A549 (cell line): ENCODE data around the gene IL17RA. TPM values are rescaled to one million over a fixed set of nuclear protein-coding genes. Genes with fewer than 3 reads are reported as not detected.

Experiments used
- ATAC-seq, 2 experiments: fragments of 200-7000 bp in 1 of 2; fragments of >200 bp in 1 of 2; cut with Nextera tagmentation in 1 of 2; cut with Tn5 transposase in 1 of 2; 3 replicates each; pipeline versions ENCODE4 v1.8.0 to v1.9.1; 2018 to 2020; ENCODE audit warnings: mild to moderate bottlenecking in 1 of 2, moderate library complexity in 1 of 2
- CTCF ChIA-PET: fragments of 300-600 bp; sonication (Branson Sonifier 250); formaldehyde crosslinking; extraction: SDS; loops from one replicate; lab custom pipeline; 2021; ENCODE audit warnings: antibody characterized with exemption, inconsistent platforms; lab: Yijun Ruan, JAX
- POLR2A ChIA-PET: fragments of 350-600 bp; formaldehyde crosslinking; extraction: SDS; loops from one replicate; lab custom pipeline; 2021; ENCODE audit warnings: antibody characterized with exemption, inconsistent platforms; lab: Yijun Ruan, JAX
- DNase-seq, 2 experiments: peaks; one replicate each; pipeline versions ENCODE4 v3.0.0 to v3.0.0-alpha.2; 2011 to 2016; ENCODE audit warnings: low read depth in 1 of 2, low spot score in 1 of 2
- FAIRE-seq: peaks from 2 replicates; lab custom pipeline; 2011; peaks lifted over from hg19 to GRCh38; lab: Jason Lieb, UNC
- H3K27ac ChIP-seq, 2 experiments: fragments of >200 bp; sonication (Bioruptor Twin); formaldehyde crosslinking; 3 replicates each; pipeline ENCODE4 v1.5.1; 2016 to 2017
- H3K4me1 ChIP-seq: fragments of >200 bp; sonication (Bioruptor Twin); formaldehyde crosslinking; 3 replicates; pipeline ENCODE4 v1.6.1; 2016
- H3K4me2 ChIP-seq: fragments of >200 bp; sonication (Bioruptor Twin); formaldehyde crosslinking; 3 replicates; pipeline ENCODE4 v1.6.1; 2016
- H3K4me3 ChIP-seq: fragments of >200 bp; sonication (Bioruptor Twin); formaldehyde crosslinking; 3 replicates; pipeline ENCODE4 v1.5.1; 2016
- H3K9me3 ChIP-seq: fragments of >200 bp; sonication (Bioruptor Twin); formaldehyde crosslinking; 3 replicates; pipeline ENCODE4 v1.6.1; 2016
- CBX8 ChIP-seq: fragments of 200-600 bp; sonication (generic); IDR thresholded peaks from 2 replicates; pipeline ENCODE4 v1.6.1; 2016
- CHD4 ChIP-seq: fragments of 200-600 bp; sonication (generic); IDR thresholded peaks from 2 replicates; pipeline ENCODE4 v1.6.1; 2016; ENCODE audit warnings: antibody characterized with exemption, mild to moderate bottlenecking, borderline replicate concordance
- CTCF ChIP-seq: fragments of >200 bp; sonication (Bioruptor Twin); formaldehyde crosslinking; IDR thresholded peaks from 3 replicates; pipeline ENCODE4 v1.5.1; 2016
- E2F6 ChIP-seq: IDR thresholded peaks from 2 replicates; pipeline ENCODE4 v1.6.1; 2012; ENCODE audit warnings: low read depth, borderline replicate concordance
- EHMT2 ChIP-seq: fragments of 200-600 bp; sonication (generic); IDR thresholded peaks from 2 replicates; pipeline ENCODE4 v1.6.1; 2016; ENCODE audit warnings: antibody characterized with exemption, low read depth, mild to moderate bottlenecking, moderate library complexity
- FOXS1 ChIP-seq: fragments of 250-450 bp; sonication (Bioruptor Pico); IDR thresholded peaks from 2 replicates; pipeline ENCODE4 v1.5.0; 2020; ENCODE audit warnings: mild to moderate bottlenecking, moderate library complexity
- HEYL ChIP-seq: fragments of 250-450 bp; sonication (Bioruptor Pico); IDR thresholded peaks from 2 replicates; pipeline ENCODE4 v1.8.0; 2021; ENCODE audit warnings: mild to moderate bottlenecking, moderate library complexity
- HMGXB4 ChIP-seq: fragments of 250-450 bp; sonication (Bioruptor Pico); IDR thresholded peaks from 2 replicates; pipeline ENCODE4 v1.5.0; 2021; ENCODE audit warnings: mild to moderate bottlenecking, moderate library complexity, borderline replicate concordance
- HOXB13 ChIP-seq: fragments of 250-450 bp; sonication (Bioruptor Pico); IDR thresholded peaks from 2 replicates; pipeline ENCODE4 v1.5.0; 2020; ENCODE audit warnings: low read depth, mild to moderate bottlenecking, moderate library complexity
- HOXB5 ChIP-seq: fragments of 250-450 bp; sonication (Bioruptor Pico); IDR thresholded peaks from 2 replicates; pipeline ENCODE4 v1.5.0; 2020; ENCODE audit warnings: mild to moderate bottlenecking, moderate library complexity
- JUN ChIP-seq, 2 experiments: fragments of >200 bp; sonication (Bioruptor Twin); formaldehyde crosslinking; IDR thresholded peaks; 2 replicates in 1 of 2; 3 replicates in 1 of 2; pipeline ENCODE4 v1.6.1; 2016 to 2017
- KDM1A ChIP-seq: fragments of 200-600 bp; sonication (generic); IDR thresholded peaks from 2 replicates; pipeline ENCODE4 v1.6.1; 2016; ENCODE audit warnings: low read depth, mild to moderate bottlenecking
- KDM5A ChIP-seq: fragments of 200-600 bp; sonication (generic); IDR thresholded peaks from 2 replicates; pipeline ENCODE4 v1.6.1; 2016; ENCODE audit warnings: antibody characterized with exemption, mild to moderate bottlenecking
- MAX ChIP-seq: IDR thresholded peaks from 2 replicates; pipeline ENCODE4 v1.6.1; 2012
- MAZ ChIP-seq: fragments of 150-350 bp; IDR thresholded peaks from 2 replicates; pipeline ENCODE4 v1.6.1; 2014; ENCODE audit warnings: antibody characterized with exemption, low read depth, low read length, borderline replicate concordance
- NFE2L2 ChIP-seq: fragments of 150-350 bp; conservative IDR thresholded peaks from 2 replicates; pipeline ENCODE4 v1.6.1; 2014; ENCODE audit warnings: low read length
- NR3C1 ChIP-seq: fragments of >200 bp; sonication (Bioruptor Twin); formaldehyde crosslinking; IDR thresholded peaks from 3 replicates; pipeline ENCODE4 v1.6.1; 2017
- POLR2AphosphoS2 ChIP-seq: conservative IDR thresholded peaks from 2 replicates; pipeline ENCODE4 v1.6.1; 2012; ENCODE audit warnings: low read length, improper control_type of control experiment, inconsistent platforms
- RFX5 ChIP-seq: fragments of 450-650 bp; IDR thresholded peaks from 2 replicates; pipeline ENCODE4 v1.7.1; 2014; ENCODE audit warnings: antibody characterized with exemption, mild to moderate bottlenecking, moderate library complexity
- SREBF2 ChIP-seq: fragments of 450-650 bp; IDR thresholded peaks from 2 replicates; pipeline ENCODE4 v1.6.1; 2014; ENCODE audit warnings: mild to moderate bottlenecking, moderate library complexity
- TFCP2L1 ChIP-seq: fragments of 250-450 bp; sonication (Bioruptor Pico); IDR thresholded peaks from 2 replicates; pipeline ENCODE4 v1.5.0; 2021; ENCODE audit warnings: mild to moderate bottlenecking
- USF2 ChIP-seq: fragments of 450-650 bp; IDR thresholded peaks from 2 replicates; pipeline ENCODE4 v1.6.1; 2014; ENCODE audit warnings: antibody characterized with exemption
- ZFP36 ChIP-seq: fragments of 450-650 bp; IDR thresholded peaks from 2 replicates; pipeline ENCODE4 v1.6.1; 2014; ENCODE audit warnings: borderline replicate concordance; ENCODE audit not compliant: partially characterized antibody
- ZNF302 ChIP-seq: fragments of 250-450 bp; sonication (Bioruptor Pico); IDR thresholded peaks from 2 replicates; pipeline ENCODE4 v1.9.0; 2021; ENCODE audit warnings: inconsistent platforms, mild to moderate bottlenecking, moderate library complexity
- WGBS: methylation state at CpG from one replicate; pipeline ENCODE4 v1.1.6; 2017; ENCODE audit errors: missing lambda C conversion rate; 5-methylcytosine and 5-hydroxymethylcytosine counted together
- polyA plus RNA-seq, 4 experiments: library from polyadenylated mRNA; depleted of rRNA in 3 of 4; stranded (reverse); fragments of >200 nt; fragmentation: RNase III in 1 of 4; extraction: RNeasy Plus Mini Kit Qiagen cat#74134 plus additional on column Dnase treatment in 1 of 4; gene quantifications; 2 replicates in 3 of 4; 3 replicates in 1 of 4; pipeline ENCODE4 v1.2.3, GENCODE V29; 2011 to 2017

The IL17RA gene
- polyA plus RNA-seq, 2 of the 4 experiments (the other 2 are of a cell fraction), result 4.3 to 6.4 TPM

GRCh38 chr22:17121233-17122195 is 36.7 kb downstream of the IL17RA start, which contains the start of gene TMEM121B:
TMEM121B (minus strand) TSS chr22:17121360; CDS start chr22:17121127, 233 bp downstream.
- CTCF ChIA-PET, result interaction anchor here (1.5 kb wide), 1 partner anchor 50 kb away, joined by 6 read pairs; no protein-coding TSS in a partner anchor
- DNase-seq (peak in 1 of 2 experiments; percentile 14), ATAC-seq (peak in 1 of 2 experiments; percentile 61; a peak in 3 of 6 replicates), FAIRE-seq (no peak)
- Histone ChIP-seq H3K27ac (0 out of 6 replicates have a peak within 1 kb of the TSS, but pooled peaks of 1 of the 2 experiments have one; percentile 37), H3K9me3 (no peaks in the 10 kb centered on the region), H3K4me3 (peak within 1 kb of the TSS; percentile 44), H3K4me2 (peak within 1 kb of the TSS; percentile 84), H3K4me1 (no peaks in the 10 kb centered on the region)
- no peak for TF ChIP-seq KDM1A
- TF ChIP-seq POLR2AphosphoS2, result no peak
- TF ChIP-seq EHMT2, result no peak
- no peak for TF ChIP-seq FOXS1 (CRISPR knock-in tag)
- no peak for TF ChIP-seq MAZ
- POLR2A ChIA-PET, result no interaction called here
- WGBS, result 20% methylated on average over 31 of the region's 69 CpGs

GRCh38 chr22:17130199-17130598 is 45.4 kb downstream of the IL17RA start:
- 69% methylated on average over 1 of the region's 1 CpG for WGBS
- POLR2A ChIA-PET, result no interaction called here
- Histone ChIP-seq H3K9me3 (no peaks in the 10 kb centered on the region), H3K4me3 (no peak overlapping the region), H3K27ac (no peak overlapping the region), H3K4me1 (no peaks in the 10 kb centered on the region), H3K4me2 (no peak overlapping the region)
- no peak for TF ChIP-seq CBX8
- TF ChIP-seq SREBF2, result no peak
- TF ChIP-seq HEYL (CRISPR knock-in tag), result no peak
- TF ChIP-seq HOXB5 (CRISPR knock-in tag), result no peak
- no peak for TF ChIP-seq ZFP36
- TF ChIP-seq KDM5A, result no peak
- no peak for TF ChIP-seq CHD4
- no peak for TF ChIP-seq MAX
- TF ChIP-seq HMGXB4 (CRISPR knock-in tag), result no peak
- no peak for TF ChIP-seq USF2
- TF ChIP-seq NFE2L2, result no peak
- no peak for TF ChIP-seq JUN (IDR thresholded peaks at IDR 0.05)
- no peak for TF ChIP-seq E2F6
- DNase-seq (peak in 1 of 2 experiments; percentile 6), FAIRE-seq (no peak), ATAC-seq (peak; percentile 39 to 42; a peak in 2 of 6 replicates)
- CTCF ChIA-PET, result no interaction called here

GRCh38 chr22:17131686-17132085 is 46.9 kb downstream of the IL17RA start:
- ATAC-seq (peak; percentile 66 to 85), FAIRE-seq (no peak), DNase-seq (no peak)
- H3K4me3 ChIP-seq, result no peak overlapping the region
- 29% methylated on average over 5 of the region's 5 CpGs for WGBS
- no peak overlapping the region for H3K4me2 ChIP-seq
- H3K27ac ChIP-seq, result no peak overlapping the region
- CTCF ChIA-PET, result interaction anchor here (0.8 to 1.0 kb wide), 4 partner anchors 12 to 370 kb away, joined by 3 to 4 read pairs (median 4); no protein-coding TSS in a partner anchor
- POLR2A ChIA-PET, result interaction anchor here (1.0 to 1.4 kb wide), 2 partner anchors 27 to 40 kb away, joined by 3 to 5 read pairs; no protein-coding TSS in a partner anchor
- no peaks in the 10 kb centered on the region for H3K9me3 ChIP-seq
- H3K4me1 ChIP-seq, result no peaks in the 10 kb centered on the region
- no peak for TF ChIP-seq HMGXB4 (CRISPR knock-in tag)
- no peak for TF ChIP-seq HOXB13 (CRISPR knock-in tag)
- no peak for TF ChIP-seq ZFP36
- TF ChIP-seq JUN (IDR thresholded peaks at IDR 0.05), result no peak
- TF ChIP-seq CTCF, result no peak
- TF ChIP-seq NR3C1, result no peak
- TF ChIP-seq MAZ, result no peak
- no peak for TF ChIP-seq RFX5
- no peak for TF ChIP-seq ZNF302 (CRISPR knock-in tag)
- TF ChIP-seq TFCP2L1 (CRISPR knock-in tag), result no peak
- no peak for TF ChIP-seq KDM5A
